ENCODE measurements around the gene FOXP1.

DNA sequence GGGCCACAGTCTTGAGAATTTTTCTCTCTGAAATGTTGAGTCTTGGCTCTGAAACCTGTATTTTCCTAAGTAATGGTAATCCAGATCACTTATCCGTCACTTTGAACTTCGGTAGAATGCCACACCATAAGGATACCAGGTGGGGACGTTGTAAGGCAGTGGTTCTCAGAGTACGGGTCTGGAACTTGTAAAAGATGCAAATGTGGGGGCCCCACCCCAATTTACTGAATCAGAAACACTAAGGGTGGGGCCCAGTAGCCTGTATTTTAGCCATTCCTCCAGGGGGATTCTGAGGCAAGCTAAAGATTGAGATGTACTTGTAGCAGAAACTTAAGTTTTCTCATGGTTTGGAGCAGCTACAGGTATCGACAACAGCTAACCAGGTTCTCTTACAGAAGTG, 555.3 kb downstream of the FOXP1 start:
- TF ChIP-seq, protein P1, sequence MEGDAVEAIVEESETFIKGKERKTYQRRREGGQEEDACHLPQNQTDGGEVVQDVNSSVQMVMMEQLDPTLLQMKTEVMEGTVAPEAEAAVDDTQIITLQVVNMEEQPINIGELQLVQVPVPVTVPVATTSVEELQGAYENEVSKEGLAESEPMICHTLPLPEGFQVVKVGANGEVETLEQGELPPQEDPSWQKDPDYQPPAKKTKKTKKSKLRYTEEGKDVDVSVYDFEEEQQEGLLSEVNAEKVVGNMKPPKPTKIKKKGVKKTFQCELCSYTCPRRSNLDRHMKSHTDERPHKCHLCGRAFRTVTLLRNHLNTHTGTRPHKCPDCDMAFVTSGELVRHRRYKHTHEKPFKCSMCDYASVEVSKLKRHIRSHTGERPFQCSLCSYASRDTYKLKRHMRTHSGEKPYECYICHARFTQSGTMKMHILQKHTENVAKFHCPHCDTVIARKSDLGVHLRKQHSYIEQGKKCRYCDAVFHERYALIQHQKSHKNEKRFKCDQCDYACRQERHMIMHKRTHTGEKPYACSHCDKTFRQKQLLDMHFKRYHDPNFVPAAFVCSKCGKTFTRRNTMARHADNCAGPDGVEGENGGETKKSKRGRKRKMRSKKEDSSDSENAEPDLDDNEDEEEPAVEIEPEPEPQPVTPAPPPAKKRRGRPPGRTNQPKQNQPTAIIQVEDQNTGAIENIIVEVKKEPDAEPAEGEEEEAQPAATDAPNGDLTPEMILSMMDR (IDR thresholded peaks at IDR 0.05; ENCODE audit: poor library complexity, severe bottlenecking) = no peak
- TF ChIP-seq EZH2 (IDR thresholded peaks at IDR 0.05; ENCODE audit: borderline replicate concordance, insufficient read depth, low read length, poor library complexity, severe bottlenecking) (no peak), RAD21 (conservative IDR thresholded peaks at IDR 0.05) (no peak), MXI1 (conservative IDR thresholded peaks at IDR 0.05; ENCODE audit: poor library complexity, severe bottlenecking) (no peak)
